Activated T-cell treated with anti-CD3 and anti-CD28 coated beads for 1 hour (primary cell): ENCODE measurements around the gene ARID1B.

Experiments
- DNase-seq: peaks from one replicate; pipeline ENCODE4 v3.0.0-alpha.2; 2020; ENCODE audit warnings: low read depth

The ARID1B gene

DNA sequence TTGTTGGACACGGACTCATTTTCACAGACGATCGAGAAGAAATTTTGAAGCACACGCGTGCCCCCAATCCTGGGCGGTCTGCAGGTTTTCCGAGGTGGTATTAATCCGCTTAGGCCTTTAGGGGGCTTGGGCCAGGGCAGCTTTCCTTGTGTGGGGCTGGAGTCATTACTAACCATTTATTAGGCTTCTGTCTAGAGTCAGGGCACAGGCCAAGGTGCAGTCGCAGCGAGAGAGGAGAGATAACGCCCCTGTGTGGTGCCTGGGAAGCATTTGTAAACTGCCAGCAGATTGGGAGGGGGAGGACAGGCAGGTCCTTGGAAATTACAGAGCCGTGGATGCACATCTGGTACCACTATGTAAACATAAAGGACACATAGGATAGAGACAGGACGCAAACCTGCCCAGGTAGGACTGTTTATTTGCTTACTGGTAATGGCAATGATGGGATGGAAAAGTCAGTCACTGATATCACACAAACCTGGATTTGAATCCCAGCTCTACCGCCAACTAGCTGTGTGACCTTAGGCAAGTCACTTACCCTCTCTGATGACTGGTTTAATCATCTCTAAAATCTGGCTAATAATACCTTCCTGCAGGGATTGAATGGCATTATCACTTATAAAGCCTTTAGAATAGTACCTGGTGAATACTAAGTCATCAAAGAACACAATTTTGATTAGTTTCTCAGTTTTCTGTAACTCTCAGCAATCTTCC lies 469.8 kb downstream of the ARID1B start:
- DNase-seq: no peak

- DNase-seq: no peak
These were observed 471.1 kb downstream of the ARID1B start for GRCh38 chr6:157248264-157248663.

GRCh38 chr6:157249826-157250225 lies 472.6 kb downstream of the ARID1B start:
- DNase-seq: no peak

- no peak for DNase-seq
These were observed 474.5 kb downstream of the ARID1B start for GRCh38 chr6:157251586-157252247.

- no peak for DNase-seq
These were observed 475.8 kb downstream of the ARID1B start for GRCh38 chr6:157253017-157253416.

DNA sequence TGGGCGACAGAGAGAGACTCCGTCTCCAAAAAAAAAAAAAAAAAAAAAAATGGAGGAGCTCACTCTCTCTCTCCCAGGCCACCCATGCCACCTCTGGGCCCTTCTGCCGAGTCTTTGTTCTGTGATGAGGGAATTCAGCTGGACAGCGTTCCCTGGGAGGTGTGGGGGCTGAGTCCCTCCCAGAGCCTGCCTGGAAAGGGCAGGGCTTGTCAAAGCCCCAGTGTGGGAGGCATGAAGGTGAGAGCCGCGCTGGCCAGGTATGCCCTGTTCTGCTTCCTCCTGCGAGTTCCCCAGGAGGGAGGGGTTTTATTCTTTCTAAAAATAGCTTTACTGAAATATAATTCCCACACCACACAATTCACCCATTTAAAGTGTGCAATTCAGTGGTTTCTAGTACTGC lies 476.5 kb downstream of the ARID1B start:
- DNase-seq: no peak

DNA sequence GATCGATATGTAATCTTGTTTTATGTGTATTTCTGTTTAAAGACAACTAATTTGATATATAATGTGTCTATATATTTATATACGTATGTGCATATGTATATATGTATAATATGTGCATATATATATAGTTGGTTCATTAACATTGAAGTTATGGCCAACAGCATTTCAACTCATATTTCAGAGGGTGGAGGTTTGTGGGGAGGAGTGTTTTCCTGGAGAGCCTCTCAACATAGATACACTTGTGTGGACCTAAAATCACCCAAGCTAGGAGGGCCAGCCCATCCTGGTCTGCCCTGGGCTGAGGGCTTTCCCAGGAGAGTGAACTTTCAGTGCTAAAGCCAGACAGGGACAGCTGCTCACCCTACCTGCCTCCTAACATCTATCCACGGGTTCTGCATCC lies 477.4 kb downstream of the ARID1B start:
- DNase-seq: no peak

DNA sequence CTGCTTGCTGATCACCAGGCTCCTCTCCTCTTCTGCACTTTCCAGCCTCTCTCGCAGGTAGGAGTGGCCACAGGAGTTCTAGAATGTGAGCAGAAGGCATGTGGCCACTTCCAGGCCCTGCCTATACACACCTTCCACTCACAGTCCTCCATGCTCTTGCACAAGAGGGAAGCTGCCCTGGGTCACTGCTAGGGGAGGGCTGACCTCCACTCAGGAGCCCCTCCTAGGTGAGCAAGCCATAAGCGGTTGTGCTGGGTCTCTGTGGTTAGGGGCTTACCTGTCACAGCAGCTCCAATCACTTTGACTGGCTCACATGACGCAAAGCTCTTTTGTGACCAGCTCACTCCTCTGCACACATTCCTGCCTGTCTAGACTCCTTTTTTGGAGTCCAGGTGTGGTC lies 477.9 kb downstream of the ARID1B start:
- DNase-seq: no peak

DNA sequence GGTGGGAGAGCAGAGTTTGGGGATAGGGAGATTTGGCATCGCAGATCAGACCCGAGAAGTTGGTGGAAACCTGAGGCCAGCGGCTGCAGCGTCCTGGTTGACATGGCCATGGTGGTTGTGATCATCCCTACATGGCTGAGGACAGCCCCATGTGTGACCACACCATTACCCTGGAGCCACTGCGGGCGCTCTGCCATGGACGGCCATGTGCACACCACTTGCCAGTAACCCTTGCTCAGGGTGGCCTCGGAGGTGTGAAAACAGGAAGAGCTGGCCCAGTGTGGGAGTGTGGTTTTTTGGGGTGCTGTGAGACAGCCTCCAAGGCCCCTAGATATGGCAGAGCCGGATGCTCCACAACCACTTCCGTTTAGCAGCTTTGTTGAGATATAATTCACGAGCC lies 481.7 kb downstream of the ARID1B start:
- no peak for DNase-seq

DNA sequence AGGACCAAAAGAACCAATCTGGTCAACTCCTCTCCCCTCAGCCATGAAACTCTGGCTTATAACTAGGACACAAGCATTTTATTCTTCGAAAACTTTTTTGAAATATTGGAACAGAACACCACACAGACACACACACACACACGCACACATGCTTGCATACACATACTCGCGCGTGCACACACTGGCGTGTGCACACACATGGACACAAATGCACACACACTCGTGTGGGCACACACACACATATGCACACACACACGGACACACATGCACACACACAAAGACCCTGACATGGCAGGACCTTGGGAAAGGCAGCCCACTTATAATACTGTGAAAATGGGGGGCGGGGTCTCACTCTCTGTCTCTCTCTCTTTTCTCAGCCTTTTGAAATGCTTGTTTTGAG lies 482.3 kb downstream of the ARID1B start:
- DNase-seq: no peak
